C4-2B (cell line): Measurements from ENCODE around the gene HORMAD2.

Source experiments
- CTCF ChIP-seq: fragments of 450-650 bp; conservative IDR thresholded peaks from 2 replicates; pipeline ENCODE4 v1.5.1; 2017; ENCODE audit warnings: mild to moderate bottlenecking
- ZFX ChIP-seq: fragments of 450-650 bp; IDR thresholded peaks from 2 replicates; pipeline ENCODE4 v1.6.1; 2017

- TF ChIP-seq CTCF (no peak), ZFX (no peak)
Measured at GRCh38 chr22:30045494-30045887, 34.8 kb upstream of the HORMAD2 start.
